GM18868 (cell line): Measurements from ENCODE around the gene L3HYPDH.

ENCODE experiments used
- ATAC-seq: cut with Tn5 transposase; IDR thresholded peaks from one replicate; pipeline ENCODE4 v1.9.1; 2021; ENCODE audit warnings: mild to moderate bottlenecking, moderate library complexity; ENCODE audit not compliant: unreplicated experiment

The L3HYPDH gene

DNA sequence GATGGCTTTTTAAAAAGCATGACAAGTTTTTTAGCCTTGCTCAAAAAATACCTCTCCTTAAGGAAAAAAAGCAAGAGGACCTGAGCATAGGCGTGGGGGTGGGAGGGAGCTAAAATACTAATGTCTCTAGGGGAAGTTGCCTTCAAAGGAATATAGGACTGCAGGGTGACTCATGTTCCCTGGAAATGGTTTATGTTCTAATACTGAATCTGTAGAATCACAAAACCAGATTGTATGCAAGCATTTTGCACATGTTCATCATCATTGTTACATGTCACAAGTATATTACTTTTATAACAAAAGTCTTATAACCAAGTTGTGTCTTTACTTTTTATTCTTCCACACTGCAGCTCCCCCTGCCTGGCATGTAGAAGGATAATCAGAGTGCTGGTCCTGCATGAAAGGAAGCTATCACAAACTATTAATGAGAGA is 55.6 kb downstream of the L3HYPDH start:
- ATAC-seq: no peak

DNA sequence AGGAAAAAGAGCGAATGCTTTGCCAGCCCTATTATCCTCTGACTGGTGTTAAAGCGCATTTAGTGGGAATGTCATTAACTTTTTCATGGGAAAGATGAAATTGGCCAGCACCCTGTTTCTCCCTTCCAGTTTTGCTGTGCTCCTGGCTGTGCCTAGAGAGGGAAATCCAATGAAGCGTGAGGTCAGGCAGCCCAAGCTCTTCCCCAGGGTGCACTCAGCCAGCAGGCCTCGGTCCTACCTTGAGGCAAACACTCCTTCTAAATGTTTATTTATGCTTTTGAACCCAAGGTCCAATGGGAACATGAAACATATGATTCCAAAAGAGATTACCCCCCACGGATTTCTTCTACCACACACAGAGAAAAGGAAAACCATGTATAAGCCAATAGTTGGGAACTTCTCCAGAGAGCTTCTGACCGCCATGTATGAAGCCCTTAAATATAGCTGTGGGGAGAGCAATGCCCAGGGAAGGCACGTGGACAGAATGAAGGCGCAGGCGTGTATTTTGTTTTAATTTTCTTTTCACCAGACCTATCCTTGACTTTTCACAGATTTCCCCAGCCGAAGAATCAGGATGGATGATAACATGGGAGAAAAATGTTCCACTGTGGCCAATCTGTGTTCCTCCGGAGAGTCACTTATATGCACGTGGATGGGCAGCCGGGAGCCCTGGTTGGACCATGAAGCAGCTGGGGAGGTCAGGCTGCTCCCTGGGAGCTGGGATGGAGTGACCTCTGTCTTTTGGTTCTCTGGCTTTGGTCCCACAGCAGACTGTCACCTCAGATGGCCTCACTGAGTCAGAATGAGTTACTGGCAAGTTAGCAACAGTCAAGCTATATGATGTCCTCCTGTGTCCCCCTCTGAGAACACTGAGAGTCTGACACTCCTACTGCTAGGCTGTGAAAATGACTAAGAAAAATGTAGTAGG is 56.3 kb downstream of the L3HYPDH start:
- no peak for ATAC-seq

DNA sequence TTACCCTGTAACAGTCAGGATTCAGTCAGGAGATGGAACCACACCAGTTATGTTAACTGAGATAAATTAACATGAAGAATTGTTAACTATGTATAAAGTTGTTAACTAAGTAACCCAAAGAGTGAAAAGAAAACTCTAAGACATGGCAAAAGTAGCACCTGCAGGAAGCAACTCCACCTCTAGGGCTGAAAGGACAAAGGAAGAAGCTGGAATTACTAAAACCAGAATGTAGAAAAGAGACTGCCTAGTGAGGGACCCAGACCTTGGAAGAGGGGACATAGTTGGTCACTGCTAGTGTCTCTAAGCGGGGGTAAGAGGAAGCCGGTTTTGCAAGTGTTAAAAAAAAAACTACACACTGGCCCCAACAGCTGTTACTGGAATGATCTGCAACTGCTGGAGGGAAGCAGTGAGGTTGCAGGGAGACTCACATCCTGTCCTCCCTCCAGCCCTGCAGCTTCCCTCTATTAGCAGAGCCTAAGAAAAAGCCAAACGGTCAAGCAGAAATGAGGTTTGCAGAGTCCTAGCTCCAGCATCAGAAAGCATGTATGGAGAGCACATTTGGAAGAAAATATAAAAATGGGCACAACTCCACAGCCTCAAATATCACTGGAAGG is 58.8 kb downstream of the L3HYPDH start:
- ATAC-seq: no peak

DNA sequence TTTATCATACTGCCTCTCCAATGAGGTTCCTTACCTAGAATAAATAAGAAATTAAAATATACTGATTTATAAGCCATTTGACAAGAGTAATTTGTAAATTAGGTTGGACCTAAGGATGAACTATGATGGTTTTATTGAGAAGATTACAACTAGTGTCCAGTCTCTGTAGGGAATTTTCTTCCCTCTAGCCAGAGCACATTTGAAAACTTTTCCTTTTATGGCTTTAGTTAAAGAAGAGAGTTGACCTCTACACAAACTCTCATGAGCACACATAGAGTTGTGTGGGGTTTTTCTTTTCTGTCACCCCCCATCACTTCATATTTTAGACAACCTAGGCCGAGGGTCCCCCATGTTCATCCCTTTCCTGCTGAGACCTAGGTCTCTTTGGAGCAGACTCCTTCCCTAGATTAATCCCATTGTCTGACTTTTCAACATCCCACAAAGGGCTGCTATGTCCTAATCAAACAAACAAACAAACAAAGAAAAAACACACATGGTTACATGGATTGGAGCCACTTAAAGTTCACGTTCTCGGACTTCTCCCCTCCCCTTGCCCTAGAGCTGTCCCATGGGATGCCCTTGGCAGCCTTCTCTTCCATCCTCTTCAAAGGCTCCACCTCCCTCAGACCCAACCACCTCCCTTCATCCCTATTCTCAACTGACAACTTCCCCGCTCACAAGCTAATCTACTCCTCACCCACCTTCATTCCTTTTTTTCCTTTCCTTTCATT is 59.7 kb downstream of the L3HYPDH start:
- no peak for ATAC-seq
